Panc1 (cell line): ENCODE measurements around the gene PAXIP1.

Source experiments
- CTCF ChIP-seq: fragments of 450-650 bp; IDR thresholded peaks from 2 replicates; pipeline ENCODE4 v1.5.1; 2017; ENCODE audit warnings: mild to moderate bottlenecking
- POLR2AphosphoS5 ChIP-seq: IDR thresholded peaks from 2 replicates; pipeline ENCODE4 v1.6.1; 2012; ENCODE audit warnings: mild to moderate bottlenecking, low read depth, low read length, moderate library complexity
- SIN3A ChIP-seq: IDR thresholded peaks from 2 replicates; pipeline ENCODE4 v1.6.1; 2012; ENCODE audit warnings: low read depth, mild to moderate bottlenecking, low read length, moderate library complexity, borderline replicate concordance; ENCODE audit not compliant: insufficient read depth

DNA sequence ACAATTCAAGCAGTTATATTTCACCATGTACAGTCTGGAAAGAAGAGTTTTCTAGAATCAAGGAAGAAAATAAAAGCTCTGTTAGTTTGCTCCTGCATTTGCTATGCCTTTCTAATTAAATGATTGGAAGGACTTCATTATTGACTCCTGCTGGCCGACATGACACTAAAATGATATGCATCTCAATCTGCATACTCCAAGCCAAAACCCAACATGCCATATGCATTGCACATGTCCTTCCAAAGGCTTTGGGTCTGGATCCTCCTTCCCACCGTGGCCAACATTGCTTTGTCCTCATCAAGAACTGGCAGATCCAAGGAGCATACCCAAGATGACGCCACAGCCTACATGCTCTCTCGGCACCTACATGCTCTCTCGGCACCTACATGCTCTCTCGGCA lies 46.5 kb downstream of the PAXIP1 start:
- TF ChIP-seq CTCF, result no peak
- TF ChIP-seq POLR2AphosphoS5, result no peak
- no peak for TF ChIP-seq SIN3A
